HG03095 (cell line): ENCODE results near the gene FRMPD3.
"Not testable (repeated sequence)": the region's sequence is repeated elsewhere in the genome, so short reads cannot be mapped to it uniquely, and the experiment has no call there.

Experiments used
- ATAC-seq: cut with Tn5 transposase; IDR thresholded peaks from one replicate; pipeline ENCODE4 v1.9.1; 2021; ENCODE audit warnings: moderate library complexity; ENCODE audit not compliant: unreplicated experiment

FRMPD3 gene

DNA sequence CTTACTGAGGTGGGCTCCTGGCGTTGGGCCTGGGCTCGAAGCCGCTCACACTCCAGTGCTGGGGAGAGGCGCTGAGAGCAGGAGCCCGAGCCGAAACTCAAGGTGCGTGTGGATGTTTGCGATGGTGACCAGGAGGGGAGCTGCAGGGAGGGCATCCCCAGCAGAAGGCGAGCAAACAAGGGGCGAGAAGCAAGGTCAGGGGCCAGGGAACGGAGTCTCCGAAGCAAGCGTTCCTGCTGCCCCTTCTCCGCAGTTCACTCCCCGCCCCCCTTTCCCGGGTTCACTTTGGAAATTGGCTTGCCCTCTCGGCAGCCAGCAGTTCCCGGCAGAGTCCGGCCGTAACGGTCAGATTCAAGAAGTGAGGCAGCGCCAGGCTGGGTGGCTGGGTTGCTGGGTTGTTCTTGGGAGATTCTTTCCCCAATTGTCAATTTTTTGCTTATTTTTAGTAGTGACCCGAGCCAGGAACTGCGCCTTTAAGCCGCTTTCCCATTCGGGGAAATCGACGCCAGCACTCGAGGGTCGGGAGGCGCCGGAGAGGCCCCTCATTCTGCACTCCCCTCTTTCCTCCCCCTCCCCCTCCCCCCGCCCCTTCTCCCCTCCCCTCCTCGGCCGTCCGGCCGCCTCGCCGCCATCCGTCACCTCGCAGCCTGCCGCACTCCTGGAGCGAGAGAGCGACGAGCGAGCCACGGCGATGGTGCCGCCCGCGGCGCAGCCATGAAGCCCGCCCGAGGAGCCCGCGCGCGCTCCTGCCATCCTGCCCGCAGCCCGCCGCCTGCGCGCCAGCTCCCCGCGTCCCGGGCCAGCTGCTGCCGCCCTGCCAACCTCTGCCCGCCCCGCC, at the start of gene FRMPD3:
FRMPD3 (plus strand) TSS at position 655 of the 838 bp plus-strand sequence. CDS start 76,937 bp downstream, outside the sequence.
- ATAC-seq, result no peak

GRCh38 chrX:107420571-107420970, 28.9 kb upstream of the FRMPD3 start:
- no peak for ATAC-seq

GRCh38 chrX:107421337-107421861, 28.1 kb upstream of the FRMPD3 start:
- no peak for ATAC-seq

DNA sequence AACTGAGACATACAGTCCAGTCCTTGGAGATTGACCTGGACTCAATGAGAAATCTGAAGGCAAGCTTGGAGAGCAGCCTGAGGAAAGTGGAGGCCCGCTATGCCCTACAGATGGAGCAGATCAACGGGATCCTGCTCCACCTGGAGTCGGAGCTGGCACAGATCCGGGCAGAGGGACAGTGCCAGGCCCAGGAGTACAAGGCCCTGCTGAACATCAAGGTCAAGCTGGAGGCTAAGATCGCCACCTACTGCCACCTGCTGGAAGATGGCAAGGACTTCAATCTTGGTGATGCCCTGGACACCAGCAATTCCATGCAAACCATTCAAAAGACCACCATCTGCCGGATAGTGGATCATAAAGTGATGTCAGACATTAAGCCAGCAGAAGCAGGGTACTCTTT, 20.4 kb upstream of the FRMPD3 start:
- ATAC-seq, result no peak

- no peak for ATAC-seq
Measured at GRCh38 chrX:107440187-107440586, 9.3 kb upstream of the FRMPD3 start.

DNA sequence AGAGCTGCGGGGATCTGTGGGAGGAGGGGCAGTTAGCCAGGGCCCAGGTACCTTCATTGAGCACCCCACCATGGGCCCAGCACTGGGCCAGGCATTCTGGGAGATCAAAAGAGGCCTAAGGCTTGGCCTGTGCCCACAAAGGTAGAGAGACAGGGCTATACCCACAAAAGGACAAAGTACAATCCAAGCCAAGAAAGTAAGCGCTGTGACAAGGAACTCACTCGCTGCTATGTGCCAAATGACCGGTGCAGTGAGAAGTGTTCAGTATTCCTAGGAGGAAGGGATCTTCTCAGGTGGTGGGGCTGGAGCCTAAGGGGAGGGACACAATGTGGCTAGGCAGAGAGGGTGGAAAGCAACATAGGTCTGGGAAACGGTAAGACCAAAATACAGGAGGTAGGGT, 8.8 kb upstream of the FRMPD3 start:
- ATAC-seq, result no peak

DNA sequence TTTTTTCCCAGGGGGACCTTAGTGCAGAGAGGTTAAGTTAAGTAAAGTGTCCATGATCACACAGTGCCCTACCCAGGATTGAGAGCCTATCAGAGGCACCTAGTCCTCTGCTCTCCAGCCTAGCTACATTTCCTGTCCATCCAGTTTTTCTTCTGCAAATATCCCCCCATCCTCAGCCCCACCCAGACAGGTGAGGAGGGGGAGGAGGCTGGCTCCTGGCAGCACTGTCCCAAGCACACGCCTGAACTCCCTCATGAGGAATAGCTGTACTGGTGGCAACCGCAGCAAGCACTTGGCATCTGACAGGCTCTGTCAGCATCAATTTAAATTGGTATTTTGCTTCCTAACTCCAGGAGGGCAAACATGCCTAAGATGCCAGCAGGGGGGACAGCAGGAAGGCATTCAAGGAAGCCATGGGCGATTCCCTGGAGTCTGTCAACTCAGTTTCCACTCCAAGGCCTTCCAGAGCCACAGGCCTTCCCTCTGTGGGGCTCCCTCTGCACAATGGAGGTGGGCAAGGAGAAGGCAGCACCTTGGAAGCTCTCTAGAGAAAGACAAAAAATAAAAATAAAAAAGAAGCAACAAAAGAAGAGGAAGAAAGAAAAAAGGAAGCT, 6.4 kb upstream of the FRMPD3 start:
- no peak for ATAC-seq

DNA sequence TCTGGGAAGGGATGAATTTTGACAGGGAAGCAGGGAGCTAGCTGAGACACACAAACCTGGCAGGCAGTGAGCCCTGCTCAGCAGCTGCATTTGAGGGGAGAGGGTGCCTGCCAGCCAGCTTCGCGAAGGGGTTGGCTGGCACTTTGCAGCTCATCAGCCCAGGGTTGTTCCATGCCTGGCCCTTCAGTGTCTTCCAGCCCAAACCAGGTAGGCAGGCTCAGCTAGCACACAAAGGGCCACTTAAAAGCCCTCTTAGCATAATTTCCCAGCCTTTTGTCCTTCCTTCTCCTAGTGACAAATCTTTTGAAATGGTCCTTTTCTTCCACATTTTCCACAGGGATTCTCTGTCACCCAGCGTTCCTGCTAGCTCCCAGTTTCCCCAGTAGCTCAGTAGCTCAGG, 4.3 kb upstream of the FRMPD3 start:
- no peak for ATAC-seq

GRCh38 chrX:107445631-107446030, 3.8 kb upstream of the FRMPD3 start:
- ATAC-seq, result no peak

GRCh38 chrX:107447642-107448041, 1.8 kb upstream of the FRMPD3 start:
- no peak for ATAC-seq

- ATAC-seq, result no peak
Measured at GRCh38 chrX:107448625-107448997, 841 bp upstream of the FRMPD3 start.

DNA sequence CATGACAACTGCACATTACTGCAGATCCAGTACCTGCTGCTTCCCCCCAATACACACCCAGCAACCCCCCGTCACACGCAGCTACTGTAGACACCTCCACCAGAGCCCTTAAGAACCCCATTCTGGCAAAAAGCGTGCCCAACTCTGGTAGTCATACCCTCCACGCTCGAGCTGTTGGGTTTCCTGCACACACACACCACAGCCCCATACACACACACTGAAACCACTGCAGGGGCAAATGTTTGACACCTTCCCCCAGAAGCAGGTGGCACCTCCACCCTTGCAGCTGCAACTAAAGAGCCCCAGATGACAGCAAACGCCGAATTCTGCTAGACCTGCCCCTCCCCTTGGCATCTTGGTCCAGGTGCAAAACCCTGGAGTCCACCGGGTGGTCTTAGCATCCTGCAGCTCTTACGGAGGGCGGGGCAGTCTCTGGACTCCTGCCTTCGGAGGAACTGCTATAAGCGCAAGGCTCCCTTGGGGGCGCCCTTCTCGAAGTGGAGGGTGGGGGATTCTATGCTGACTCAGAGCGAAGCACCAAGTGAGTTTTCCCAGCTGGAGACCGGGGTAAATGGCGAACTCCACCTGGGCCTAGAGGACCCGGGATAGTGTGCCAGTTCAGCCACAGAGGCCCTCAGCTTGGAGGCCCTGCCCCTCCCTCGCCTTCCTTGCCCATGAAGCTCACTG, 1.5 kb downstream of the FRMPD3 start:
- ATAC-seq, result no peak

- no peak for ATAC-seq
Measured at GRCh38 chrX:107451731-107452130, 2.3 kb downstream of the FRMPD3 start.

DNA sequence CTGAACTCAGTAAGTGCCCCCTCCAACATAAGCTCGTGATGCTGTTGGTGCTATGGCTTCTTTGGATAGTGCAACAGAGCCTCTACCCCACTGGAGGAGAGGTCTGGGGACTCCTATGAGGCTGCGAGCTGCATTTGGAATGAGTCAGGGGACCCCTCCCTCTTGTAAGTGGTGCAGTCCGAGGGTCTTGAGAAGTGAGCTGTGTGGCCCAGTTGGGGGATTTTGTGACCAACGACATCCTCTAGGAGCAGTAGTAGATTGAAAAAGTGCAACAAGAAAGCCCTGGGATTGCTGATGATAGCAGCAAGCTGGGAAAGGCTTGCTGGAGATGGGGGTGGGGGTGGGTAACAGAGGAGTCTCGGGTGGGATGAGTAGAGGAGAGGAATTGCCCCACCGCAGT, 3.1 kb downstream of the FRMPD3 start:
- ATAC-seq, result no peak

GRCh38 chrX:107454302-107454701, 4.8 kb downstream of the FRMPD3 start:
- ATAC-seq, result peak; percentile 87

- ATAC-seq, result no peak
Measured at GRCh38 chrX:107457289-107457688, 7.8 kb downstream of the FRMPD3 start.

DNA sequence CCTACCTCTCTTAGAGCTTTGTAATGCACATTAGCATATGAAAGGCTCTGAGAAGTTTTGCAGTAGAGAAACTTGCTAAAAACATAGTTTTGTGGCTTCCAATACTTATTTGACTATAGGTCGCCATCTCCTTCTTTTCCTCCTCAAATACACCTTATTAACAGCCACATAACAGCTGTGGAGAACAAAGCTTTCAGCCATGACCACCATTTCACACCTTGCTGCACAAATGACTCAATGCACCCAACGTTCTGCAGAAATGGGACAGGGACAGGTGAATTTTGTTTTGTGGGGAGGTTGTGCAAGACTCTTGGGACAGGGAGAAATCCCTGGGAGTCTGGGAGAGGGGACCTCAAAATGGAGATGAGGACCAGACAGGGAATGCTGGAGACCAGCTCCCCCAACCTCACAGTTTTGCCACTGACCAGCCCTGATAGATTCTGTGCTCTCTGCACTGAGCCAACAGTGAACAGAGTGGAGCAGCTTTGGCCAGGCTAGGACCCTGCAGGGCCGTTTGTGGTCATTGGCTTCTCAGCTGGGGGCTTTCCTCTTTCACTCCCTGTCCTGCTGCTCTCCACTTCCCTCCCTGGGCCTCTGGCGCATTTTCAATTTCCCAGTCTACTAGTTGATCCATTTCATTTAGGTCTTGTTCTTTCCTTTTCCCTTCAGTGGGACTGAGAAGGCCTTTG, 16.6 kb downstream of the FRMPD3 start:
- peak; percentile 84 for ATAC-seq

- ATAC-seq, result no peak
Measured at GRCh38 chrX:107467271-107467670, 17.8 kb downstream of the FRMPD3 start.

DNA sequence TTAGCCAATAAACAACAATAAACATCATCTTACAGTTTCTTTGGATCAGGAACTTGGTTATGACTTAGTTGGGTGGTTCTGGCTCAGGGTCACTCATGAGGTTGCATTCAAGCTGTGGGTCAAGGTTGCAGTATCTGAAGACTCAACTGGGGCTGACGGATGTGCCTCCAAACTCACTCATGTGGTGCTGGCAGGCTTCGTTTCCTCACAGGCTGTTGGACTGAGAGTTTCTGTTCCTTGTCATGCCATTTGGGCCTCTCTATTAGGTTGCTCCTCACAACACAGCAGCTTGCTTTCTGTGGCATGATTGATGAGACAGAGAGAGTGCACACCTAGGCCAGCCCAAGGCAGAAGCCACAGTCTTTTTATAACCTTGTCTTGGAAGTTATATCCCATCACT, 20.7 kb downstream of the FRMPD3 start:
- ATAC-seq, result no peak

- ATAC-seq, result no peak
Measured at GRCh38 chrX:107470971-107471370, 21.5 kb downstream of the FRMPD3 start.

- not testable (repeated sequence) for ATAC-seq
Measured at GRCh38 chrX:107471420-107471819, 22.0 kb downstream of the FRMPD3 start.
